GM21381 (cell line): ENCODE data around the gene DCUN1D5.
A peak's percentile ranks its signal among the peaks of the same experiment; 100 is the strongest.

Experiments
- ATAC-seq: cut with Tn5 transposase; IDR thresholded peaks from one replicate; pipeline ENCODE4 v1.9.1; 2021; ENCODE audit warnings: mild to moderate bottlenecking, moderate library complexity; ENCODE audit not compliant: unreplicated experiment

DCUN1D5 gene

DNA sequence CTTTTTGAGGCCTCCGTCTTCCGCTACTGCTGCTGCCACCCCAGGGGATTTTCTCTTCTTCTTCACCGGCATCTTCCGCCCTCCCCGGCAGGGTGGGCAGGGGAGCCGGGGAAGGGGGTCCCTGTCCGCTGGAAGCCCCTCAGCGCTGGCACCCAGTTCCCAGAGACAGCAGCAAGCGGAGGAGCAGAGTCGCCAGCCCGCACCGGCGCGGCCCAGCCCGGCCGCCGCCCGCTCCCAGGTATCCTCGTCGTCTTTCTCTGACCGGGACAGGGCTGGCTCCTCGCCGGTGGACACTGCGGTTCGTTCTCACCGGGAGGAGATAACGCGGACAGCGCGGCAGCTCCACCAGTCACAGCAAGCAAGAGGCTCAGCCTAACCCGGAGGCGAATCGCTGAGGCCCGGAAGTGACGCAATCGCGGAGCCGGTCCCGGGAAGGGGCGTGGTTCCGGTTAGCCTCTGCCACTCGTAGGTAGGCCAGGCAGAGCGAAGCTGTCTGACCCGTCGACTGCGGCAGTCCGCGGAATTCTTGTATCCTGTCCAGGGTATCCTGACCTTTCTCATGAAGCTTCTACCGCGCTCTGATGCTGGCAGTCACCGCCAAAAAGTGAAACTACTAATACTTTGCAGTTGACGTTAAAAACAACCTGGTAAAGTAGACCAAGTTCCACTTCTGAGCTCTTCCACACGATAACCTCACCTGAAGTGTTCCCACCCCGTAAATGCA lies at the start of gene DCUN1D5:
Gene DCUN1D5, minus strand, starts transcription at position 360 of the 724 bp plus-strand sequence. Its CDS starts 288 bp downstream, at position 72.
- peak; percentile 100 for ATAC-seq

DNA sequence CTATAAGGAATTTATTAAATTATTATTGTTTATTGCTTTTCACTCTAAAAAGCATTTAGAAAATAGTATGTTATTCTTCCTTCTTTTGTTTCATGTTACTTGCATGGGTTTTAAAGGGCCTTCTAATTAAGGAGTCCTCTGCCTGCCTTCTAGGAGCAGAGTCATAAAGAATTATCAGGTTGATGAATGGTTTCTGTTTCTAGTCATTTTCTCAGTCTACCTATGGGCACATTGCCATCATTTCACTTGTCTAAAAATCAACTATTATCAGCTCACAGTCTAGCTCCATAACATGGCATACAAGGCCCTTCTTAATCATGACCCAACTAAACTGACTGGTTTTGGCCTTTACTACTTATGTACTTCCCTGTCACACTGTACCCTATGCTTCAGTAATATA lies 33.5 kb upstream of the DCUN1D5 start:
- no peak for ATAC-seq

DNA sequence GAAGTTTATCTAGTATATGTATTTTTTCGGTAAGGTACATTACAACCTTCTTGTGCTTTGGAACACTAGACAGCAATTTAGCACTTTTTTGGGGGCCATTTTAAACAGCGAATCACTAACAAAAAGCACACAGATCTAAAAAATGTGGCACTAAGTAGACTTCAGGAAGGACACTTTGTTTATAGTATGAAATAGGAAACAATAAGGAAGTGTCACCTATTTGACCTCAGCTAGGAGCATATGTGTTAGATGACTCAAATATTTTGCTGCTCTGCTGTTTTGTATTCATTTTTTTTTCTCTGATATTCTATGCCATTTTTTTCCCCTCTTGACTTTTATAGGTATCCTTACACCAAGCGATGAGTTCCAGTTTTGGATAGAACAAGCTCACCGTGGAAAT lies 22.9 kb upstream of the DCUN1D5 start:
- ATAC-seq = no peak

- ATAC-seq = no peak
These were observed 20.4 kb upstream of the DCUN1D5 start for GRCh38 chr11:103112364-103112763.

DNA sequence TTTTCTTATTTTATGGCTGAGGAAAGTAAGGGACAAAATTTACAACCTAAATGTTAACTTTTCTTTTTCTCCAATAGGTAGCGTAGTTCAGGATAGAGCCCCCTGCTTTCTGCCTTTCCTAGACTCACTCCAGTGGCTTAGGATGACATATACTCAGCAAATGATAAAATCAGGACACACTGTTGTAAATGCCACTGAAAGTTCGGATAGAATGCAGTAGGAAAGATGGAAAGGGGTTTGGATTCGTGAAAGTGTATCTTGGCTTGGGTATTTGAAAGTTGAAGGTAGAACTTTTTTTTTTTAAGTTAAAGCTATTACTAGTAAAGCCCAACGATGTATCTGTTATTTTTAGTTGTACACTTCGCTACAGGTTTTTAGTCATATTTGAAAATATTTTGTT lies 19.4 kb upstream of the DCUN1D5 start:
- ATAC-seq = no peak

GRCh38 chr11:103110391-103110790 lies 18.4 kb upstream of the DCUN1D5 start:
- ATAC-seq = no peak

DNA sequence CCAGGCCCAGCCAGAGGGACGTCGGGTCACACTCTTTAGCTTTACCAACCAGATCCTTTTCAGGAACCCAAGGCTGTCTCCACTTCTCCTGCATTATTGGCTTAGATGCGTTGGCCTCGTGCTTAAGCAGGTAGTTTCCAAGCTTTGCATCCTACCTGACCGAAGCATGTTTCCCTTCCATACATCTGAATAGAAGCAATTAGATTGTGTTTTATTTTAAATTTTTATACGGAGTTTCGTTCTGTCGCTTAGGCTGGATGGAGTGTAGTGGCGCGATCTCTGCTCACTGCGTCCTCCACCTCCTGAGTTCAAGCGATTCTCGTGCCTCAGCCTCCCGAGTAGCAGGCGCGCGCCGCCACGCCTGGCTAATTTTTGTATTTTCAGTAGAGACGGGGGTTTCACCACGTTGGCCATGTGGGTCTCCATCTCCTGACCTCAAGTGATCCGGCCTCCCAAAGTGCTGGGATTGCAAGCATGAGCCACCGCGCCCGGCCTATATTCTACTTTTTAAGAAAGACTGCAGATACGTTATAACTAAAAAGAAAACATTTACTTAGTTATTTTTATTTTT lies 17.9 kb upstream of the DCUN1D5 start:
- ATAC-seq = peak; percentile 16

- peak; percentile 100 for ATAC-seq
These were observed 17.2 kb upstream of the DCUN1D5 start, which contains the start of gene DYNC2H1 for GRCh38 chr11:103108933-103109817. Gene DYNC2H1 (plus strand): TSS chr11:103109426. CDS start chr11:103109575, 149 bp downstream.

- no peak for ATAC-seq
These were observed 5.3 kb upstream of the DCUN1D5 start for GRCh38 chr11:103097279-103097678.

GRCh38 chr11:103091064-103091800 lies 728 bp downstream of the DCUN1D5 start:
- ATAC-seq = peak; percentile 36

DNA sequence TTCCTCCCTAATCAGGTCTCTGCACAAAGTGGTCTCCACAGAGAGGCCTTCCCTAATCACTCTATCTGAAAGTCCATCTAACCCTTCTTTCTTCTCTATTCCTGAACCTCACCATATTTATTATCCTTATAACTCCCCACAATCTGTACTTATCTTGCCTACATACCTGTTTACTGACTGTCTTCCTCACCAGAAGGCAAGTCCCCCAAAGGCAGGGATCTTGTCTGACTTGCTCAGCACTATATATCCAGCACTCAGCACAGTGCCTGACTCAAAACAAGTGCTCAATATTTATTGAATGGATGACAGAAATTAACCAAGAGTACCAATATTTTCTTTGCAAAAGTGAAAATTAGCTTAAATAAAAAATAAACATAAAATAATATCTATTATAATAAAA lies 5.5 kb downstream of the DCUN1D5 start:
- no peak for ATAC-seq

DNA sequence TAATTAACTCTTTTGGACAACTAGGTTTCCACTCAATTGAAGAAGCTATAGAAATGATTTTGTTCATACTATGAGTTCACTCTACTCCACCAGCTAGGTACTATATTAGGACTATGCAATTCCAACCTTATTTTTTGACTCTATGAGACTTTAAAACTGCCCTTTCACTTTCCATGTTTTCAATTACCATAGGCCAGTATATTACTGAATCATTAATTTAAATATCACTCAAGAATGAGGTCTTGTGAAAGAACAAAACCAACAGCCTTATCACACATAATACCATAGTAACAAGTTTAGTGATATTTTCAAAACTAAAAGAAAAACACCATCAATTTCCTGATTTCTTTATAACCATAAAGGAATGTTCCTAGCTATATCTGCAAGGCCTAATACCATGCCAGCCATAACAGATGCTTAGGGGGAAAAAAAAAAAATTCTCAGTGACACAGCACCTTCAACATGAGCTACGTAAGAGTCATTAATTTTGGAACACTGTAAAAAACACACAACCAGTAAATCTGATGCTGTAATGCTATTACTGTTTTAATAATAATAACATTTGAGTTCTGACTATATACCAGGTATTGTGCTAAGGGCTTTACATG lies 6.1 kb downstream of the DCUN1D5 start:
- no peak for ATAC-seq

- no peak for ATAC-seq
These were observed 12.1 kb downstream of the DCUN1D5 start for GRCh38 chr11:103079833-103080232.

DNA sequence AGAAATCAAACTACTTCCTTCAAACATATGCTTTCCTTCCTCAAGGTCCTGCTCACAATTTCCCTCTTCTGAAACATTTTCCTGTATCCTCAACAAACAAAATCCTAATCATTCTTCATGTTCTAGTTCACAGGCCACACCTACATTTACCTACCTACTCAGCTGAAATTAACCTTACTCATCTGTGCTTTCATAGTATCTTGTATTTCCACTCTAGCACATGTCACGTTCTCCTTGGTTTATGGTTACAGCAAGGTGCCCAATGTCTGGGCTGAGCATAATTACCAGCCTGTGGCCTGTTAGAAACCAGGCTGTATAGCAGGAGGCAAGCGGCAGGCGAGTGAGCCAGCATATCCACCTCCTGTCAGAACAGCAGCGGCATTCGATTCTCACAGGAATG lies 13.2 kb downstream of the DCUN1D5 start:
- no peak for ATAC-seq

DNA sequence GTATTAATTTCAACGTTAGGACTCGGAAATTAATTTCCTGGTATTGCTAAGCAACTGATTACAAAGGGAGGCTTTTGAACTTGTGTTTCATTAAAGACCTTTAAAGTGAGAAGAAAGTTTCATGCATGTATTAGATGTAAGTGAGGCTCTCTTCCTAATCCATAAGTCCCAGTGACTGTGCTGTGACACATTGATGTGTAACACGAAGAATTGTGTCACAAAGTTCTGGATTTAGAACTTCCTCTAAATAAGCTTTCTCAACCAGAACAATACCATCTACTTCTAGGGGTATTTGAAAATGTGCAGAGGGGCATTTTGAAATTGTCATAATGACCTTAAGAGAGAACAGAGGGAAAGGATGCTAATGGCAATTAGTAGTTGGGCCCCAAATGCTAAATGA lies 14.4 kb downstream of the DCUN1D5 start:
- no peak for ATAC-seq

- no peak for ATAC-seq
These were observed 15.6 kb downstream of the DCUN1D5 start for GRCh38 chr11:103076361-103076760.

- no peak for ATAC-seq
These were observed 21.0 kb downstream of the DCUN1D5 start for GRCh38 chr11:103071008-103071407.

GRCh38 chr11:103070142-103070541 lies 21.8 kb downstream of the DCUN1D5 start:
- no peak for ATAC-seq

DNA sequence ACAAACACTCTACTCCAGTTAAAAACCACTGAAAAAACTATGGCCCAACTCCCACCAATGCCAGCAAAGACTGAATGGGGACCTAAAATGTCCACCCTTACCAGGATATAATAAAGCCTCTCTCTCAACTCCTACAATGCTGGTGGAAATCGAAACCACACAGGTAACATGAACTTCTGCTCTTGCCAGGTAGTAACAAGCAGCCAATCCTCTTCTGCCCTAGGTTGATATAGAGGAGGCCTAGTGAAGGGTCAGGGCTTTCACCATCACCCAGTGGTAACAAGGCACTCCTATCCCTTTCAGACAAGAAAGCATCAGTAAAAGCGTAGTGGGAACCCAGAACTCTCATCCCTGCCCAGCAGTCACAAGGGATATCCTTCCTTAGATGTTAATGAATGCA lies 22.6 kb downstream of the DCUN1D5 start:
- no peak for ATAC-seq

- ATAC-seq = no peak
These were observed 24.8 kb downstream of the DCUN1D5 start for GRCh38 chr11:103067118-103067517.
